ENCODE measurements around the gene COIL.

GRCh38 chr17:56976941-56977608, 16.2 kb upstream of the COIL start:
- no peak for TF ChIP-seq CTCF (IDR thresholded peaks at IDR 0.05; ENCODE audit: insufficient read depth, low read depth, low read length)
- no peak for TF ChIP-seq EZH2 (IDR thresholded peaks at IDR 0.05; ENCODE audit: insufficient read depth, low read length)
